Keratinocyte (primary cell): ENCODE results near the gene HYAL3.

Experiments
- EZH2 ChIP-seq: IDR thresholded peaks from one replicate; pipeline ENCODE4 v1.6.1; 2012; ENCODE audit warnings: inconsistent platforms, mild to moderate bottlenecking, low read length, moderate library complexity
- TF ChIP-seq, protein P1 (sequence below), 3 experiments: IDR thresholded peaks in 1 of 3; conservative IDR thresholded peaks in 1 of 3; optimal IDR thresholded peaks in 1 of 3; 2 replicates in 2 of 3; 3 replicates in 1 of 3; pipeline versions ENCODE3 to v1.5.1; 2011; ENCODE audit warnings: low read length in 3 of 3, mild to moderate bottlenecking in 3 of 3, moderate library complexity in 2 of 3, control low read depth in 1 of 3, inconsistent platforms in 1 of 3; ENCODE audit not compliant: insufficient read depth in 2 of 3; ENCODE audit errors: extremely low read depth in 1 of 3

DNA sequence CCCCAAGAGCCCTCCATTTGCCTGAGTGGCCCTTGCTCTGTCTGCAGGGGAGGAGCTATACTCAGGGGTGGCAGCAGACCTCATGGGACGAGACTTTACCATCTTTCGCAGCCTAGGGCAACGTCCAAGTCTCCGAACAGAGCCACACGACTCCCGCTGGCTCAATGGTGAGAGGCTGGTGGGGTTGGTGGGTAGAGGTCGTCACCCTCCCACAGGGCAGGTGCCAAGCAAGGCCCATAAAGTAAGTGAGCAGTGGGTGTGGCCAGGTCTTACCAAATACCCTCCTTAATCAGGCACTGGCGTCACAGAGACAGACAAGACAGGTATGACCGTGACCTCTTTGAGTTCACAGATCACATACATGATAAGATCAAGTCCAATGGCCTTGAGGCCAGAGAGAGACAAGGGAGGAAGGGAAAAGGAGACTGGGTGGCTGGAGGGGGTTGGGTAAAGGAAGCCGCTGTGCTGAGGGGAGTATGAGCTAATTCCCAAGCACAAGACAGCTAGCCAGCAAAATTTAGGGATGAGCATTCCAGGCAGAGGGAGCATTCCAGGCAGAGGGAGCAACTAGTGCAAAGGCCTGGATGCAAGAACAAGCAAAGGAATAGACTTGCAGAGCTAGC lies 27.8 kb downstream of the HYAL3 start:
- TF ChIP-seq, protein P1, sequence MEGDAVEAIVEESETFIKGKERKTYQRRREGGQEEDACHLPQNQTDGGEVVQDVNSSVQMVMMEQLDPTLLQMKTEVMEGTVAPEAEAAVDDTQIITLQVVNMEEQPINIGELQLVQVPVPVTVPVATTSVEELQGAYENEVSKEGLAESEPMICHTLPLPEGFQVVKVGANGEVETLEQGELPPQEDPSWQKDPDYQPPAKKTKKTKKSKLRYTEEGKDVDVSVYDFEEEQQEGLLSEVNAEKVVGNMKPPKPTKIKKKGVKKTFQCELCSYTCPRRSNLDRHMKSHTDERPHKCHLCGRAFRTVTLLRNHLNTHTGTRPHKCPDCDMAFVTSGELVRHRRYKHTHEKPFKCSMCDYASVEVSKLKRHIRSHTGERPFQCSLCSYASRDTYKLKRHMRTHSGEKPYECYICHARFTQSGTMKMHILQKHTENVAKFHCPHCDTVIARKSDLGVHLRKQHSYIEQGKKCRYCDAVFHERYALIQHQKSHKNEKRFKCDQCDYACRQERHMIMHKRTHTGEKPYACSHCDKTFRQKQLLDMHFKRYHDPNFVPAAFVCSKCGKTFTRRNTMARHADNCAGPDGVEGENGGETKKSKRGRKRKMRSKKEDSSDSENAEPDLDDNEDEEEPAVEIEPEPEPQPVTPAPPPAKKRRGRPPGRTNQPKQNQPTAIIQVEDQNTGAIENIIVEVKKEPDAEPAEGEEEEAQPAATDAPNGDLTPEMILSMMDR (optimal IDR thresholded peaks at IDR 0.05 in 1 of 3, IDR thresholded peaks at IDR 0.05 in 1 of 3, conservative IDR thresholded peaks at IDR 0.05 in 1 of 3; ENCODE audit: extremely low read depth in 1 of 3, insufficient read depth in 2 of 3, low read length in 3 of 3) = no peak
- no peak for TF ChIP-seq EZH2
